Loucy (cell line): Measurements from ENCODE around the gene MAP3K13.

Source experiments
- H2AFZ ChIP-seq: fragments of 200-600 bp; sonication (generic); 2 replicates; pipeline ENCODE4 v1.6.0; 2016; ENCODE audit warnings: antibody characterized with exemption, mild to moderate bottlenecking, low read length, moderate library complexity
- H3F3A ChIP-seq: fragments of 200-600 bp; 2 replicates; pipeline ENCODE4 v1.6.0; 2016; ENCODE audit warnings: antibody characterized with exemption, low read depth, mild to moderate bottlenecking
- H3K27me3 ChIP-seq: fragments of 200-600 bp; sonication (generic); 2 replicates; pipeline ENCODE4 v1.6.1; 2014; ENCODE audit warnings: low read length, mild to moderate bottlenecking; ENCODE audit not compliant: insufficient read depth, poor library complexity, severe bottlenecking
- H3K36me3 ChIP-seq: fragments of 200-600 bp; sonication (generic); 2 replicates; pipeline ENCODE4 v1.6.1; 2016; ENCODE audit warnings: low read length; ENCODE audit not compliant: insufficient read depth
- H3K4me1 ChIP-seq: fragments of 200-600 bp; sonication (generic); 2 replicates; pipeline ENCODE4 v1.5.1; 2014; ENCODE audit warnings: low read length, mild to moderate bottlenecking; ENCODE audit not compliant: insufficient read depth, poor library complexity, severe bottlenecking
- H3K4me2 ChIP-seq: fragments of 200-600 bp; sonication (generic); 2 replicates; pipeline ENCODE4 v1.6.0; 2014; ENCODE audit warnings: antibody characterized with exemption, low read length, low read depth, mild to moderate bottlenecking; ENCODE audit not compliant: poor library complexity, severe bottlenecking
- H3K4me3 ChIP-seq: fragments of 200-600 bp; sonication (generic); 2 replicates; pipeline ENCODE4 v1.5.1; 2014; ENCODE audit warnings: low read length, mild to moderate bottlenecking, mixed read lengths; ENCODE audit not compliant: poor library complexity, severe bottlenecking
- H3K79me2 ChIP-seq: fragments of 200-600 bp; sonication (generic); 2 replicates; pipeline ENCODE4 v1.6.1; 2014; ENCODE audit warnings: low read length; ENCODE audit not compliant: insufficient read depth
- H3K9ac ChIP-seq: fragments of 200-600 bp; sonication (generic); 2 replicates; pipeline ENCODE4 v1.6.0; 2014; ENCODE audit warnings: mild to moderate bottlenecking, low read depth, low read length, moderate library complexity; ENCODE audit not compliant: poor library complexity, severe bottlenecking
- H3K9me2 ChIP-seq: fragments of 200-600 bp; sonication (generic); replicated peaks from 2 replicates; pipeline ENCODE4 v1.6.1; 2016; ENCODE audit warnings: low read depth, low read length, mixed read lengths
- H3K9me3 ChIP-seq: fragments of 200-600 bp; sonication (generic); 2 replicates; pipeline ENCODE4 v1.6.1; 2014; ENCODE audit warnings: mild to moderate bottlenecking, antibody characterized with exemption, low read length, low read depth; ENCODE audit not compliant: insufficient read depth
- H4K20me1 ChIP-seq: fragments of 200-600 bp; sonication (generic); 2 replicates; pipeline ENCODE4 v1.6.0; 2014; ENCODE audit warnings: antibody characterized with exemption, low read length, mild to moderate bottlenecking; ENCODE audit not compliant: insufficient read depth, poor library complexity, severe bottlenecking
- EZH2phosphoT487 ChIP-seq: fragments of 200-600 bp; IDR thresholded peaks from 2 replicates; pipeline ENCODE4 v1.6.1; 2018; ENCODE audit warnings: antibody characterized with exemption, mild to moderate bottlenecking, moderate library complexity, borderline replicate concordance
- TF ChIP-seq, protein P1 (sequence below): fragments of 200-600 bp; sonication (generic); conservative IDR thresholded peaks from 2 replicates; pipeline ENCODE4 v1.5.1; 2014; ENCODE audit warnings: mild to moderate bottlenecking, antibody characterized with exemption, low read length

The MAP3K13 gene

DNA sequence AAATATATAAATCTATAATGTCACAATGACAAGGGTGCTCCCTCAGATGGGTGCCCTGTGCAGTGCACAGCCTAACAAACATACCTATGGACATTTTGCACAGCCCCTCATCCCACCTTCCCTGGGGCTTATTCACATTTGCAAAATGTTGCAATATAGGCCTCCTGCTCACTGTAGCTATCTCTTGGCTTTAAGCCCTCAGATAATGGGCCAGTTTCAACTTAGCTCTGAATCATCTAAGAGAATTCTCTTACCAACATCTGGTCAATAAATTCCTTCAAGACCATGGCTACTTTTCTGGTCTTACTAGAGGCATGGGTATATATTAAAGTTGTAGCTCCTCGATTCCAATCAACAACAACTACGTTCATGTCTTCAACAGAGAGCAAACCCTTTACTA lies 171.6 kb downstream of the MAP3K13 start:
- Histone ChIP-seq H3K9me3 (no peaks in the 10 kb centered on the region), H3K27me3 (no peaks in the 10 kb centered on the region), H3K9ac (no peak overlapping the region), H3K4me1 (peaks cover 9% of the 10 kb centered on the region), H3K9me2 (no peaks in the 10 kb centered on the region), H2AFZ (no peak overlapping the region), H4K20me1 (no peaks in the 10 kb centered on the region), H3K4me2 (no peak overlapping the region), H3K36me3 (no peaks in the 10 kb centered on the region), H3K4me3 (no peak overlapping the region), H3F3A (no peaks in the 10 kb centered on the region), H3K79me2 (no peaks in the 10 kb centered on the region)
- TF ChIP-seq EZH2phosphoT487: no peak
- TF ChIP-seq, protein P1, sequence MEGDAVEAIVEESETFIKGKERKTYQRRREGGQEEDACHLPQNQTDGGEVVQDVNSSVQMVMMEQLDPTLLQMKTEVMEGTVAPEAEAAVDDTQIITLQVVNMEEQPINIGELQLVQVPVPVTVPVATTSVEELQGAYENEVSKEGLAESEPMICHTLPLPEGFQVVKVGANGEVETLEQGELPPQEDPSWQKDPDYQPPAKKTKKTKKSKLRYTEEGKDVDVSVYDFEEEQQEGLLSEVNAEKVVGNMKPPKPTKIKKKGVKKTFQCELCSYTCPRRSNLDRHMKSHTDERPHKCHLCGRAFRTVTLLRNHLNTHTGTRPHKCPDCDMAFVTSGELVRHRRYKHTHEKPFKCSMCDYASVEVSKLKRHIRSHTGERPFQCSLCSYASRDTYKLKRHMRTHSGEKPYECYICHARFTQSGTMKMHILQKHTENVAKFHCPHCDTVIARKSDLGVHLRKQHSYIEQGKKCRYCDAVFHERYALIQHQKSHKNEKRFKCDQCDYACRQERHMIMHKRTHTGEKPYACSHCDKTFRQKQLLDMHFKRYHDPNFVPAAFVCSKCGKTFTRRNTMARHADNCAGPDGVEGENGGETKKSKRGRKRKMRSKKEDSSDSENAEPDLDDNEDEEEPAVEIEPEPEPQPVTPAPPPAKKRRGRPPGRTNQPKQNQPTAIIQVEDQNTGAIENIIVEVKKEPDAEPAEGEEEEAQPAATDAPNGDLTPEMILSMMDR: no peak

DNA sequence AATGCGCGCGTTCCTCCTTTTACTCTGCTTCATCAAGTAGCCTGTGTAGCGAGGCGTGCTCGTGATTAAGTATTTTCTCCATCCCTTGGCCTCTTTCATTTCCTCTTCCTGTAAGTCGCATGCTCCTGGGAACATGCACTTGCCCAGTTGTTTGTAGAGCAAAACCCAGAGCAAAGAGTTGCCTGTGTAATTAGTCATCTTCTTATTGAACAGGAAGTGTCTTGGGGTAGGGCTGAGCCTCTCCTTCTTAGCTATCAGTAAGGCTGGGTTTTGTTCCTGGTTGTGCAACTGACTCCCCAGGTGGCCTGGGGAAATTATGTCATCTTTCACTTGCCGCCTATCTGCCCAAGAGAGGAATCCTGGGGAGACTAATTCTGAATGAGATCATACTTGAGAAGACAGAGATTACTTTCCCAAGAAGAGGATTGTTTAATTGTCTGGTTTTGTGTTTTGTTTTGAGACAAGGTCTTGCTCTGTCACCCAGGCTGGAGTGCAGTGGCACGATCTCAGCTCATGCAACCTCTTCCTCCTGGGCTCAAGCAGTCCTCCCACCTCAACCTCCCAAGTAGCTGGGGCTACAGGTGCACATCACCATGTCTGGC lies 174.5 kb downstream of the MAP3K13 start:
- Histone ChIP-seq H3K4me3 (no peak overlapping the region), H3K4me2 (peak overlapping the region; percentile 13)
- TF ChIP-seq, protein P1: no peak
- no peak for TF ChIP-seq EZH2phosphoT487

More for the DNA sequence above, 174.5 kb downstream of the MAP3K13 start:
- Histone ChIP-seq H2AFZ (peak overlapping the region; percentile 83), H3K9me3 (no peaks in the 10 kb centered on the region), H3F3A (no peaks in the 10 kb centered on the region), H3K27me3 (no peaks in the 10 kb centered on the region), H3K4me1 (peaks cover 9% of the 10 kb centered on the region), H3K9ac (no peak overlapping the region), H3K79me2 (no peaks in the 10 kb centered on the region), H3K36me3 (no peaks in the 10 kb centered on the region), H4K20me1 (no peaks in the 10 kb centered on the region), H3K9me2 (no peaks in the 10 kb centered on the region)
